ENCODE results near the gene BCL2. TPM values are rescaled to one million over a fixed set of nuclear protein-coding genes. Genes with fewer than 3 reads are reported as not detected.

Gene BCL2
- total RNA-seq, 4 donors from 2014 or later = 16.1 to 61.1 (median 36.9) TPM

- Histone ChIP-seq H3K27me3 (no peaks in the 10 kb centered on the region), H3K4me1 (no peaks in the 10 kb centered on the region), H3K4me3 (peak overlapping the region; percentile 76 to 90), H3K9me3 (no peaks in the 10 kb centered on the region), H3K27ac (peak overlapping the region; percentile 89 to 98), H3K36me3 (no peaks in the 10 kb centered on the region)
- no peak for TF ChIP-seq POLR2A (IDR thresholded peaks at IDR 0.05)
- no peak for TF ChIP-seq CTCF (IDR thresholded peaks at IDR 0.05)
- intact Hi-C loops (cut with DNase I; ENCODE audit: low total_unique reads) = loop anchor here (10.0 kb wide), 1 partner anchor 73 kb away; no protein-coding TSS in a partner anchor
- no peak for DNase-seq
These were observed 2.0 kb downstream of the BCL2 start for GRCh38 chr18:63317556-63317946.

- peak overlapping the region; percentile 89 to 98 for H3K27ac ChIP-seq
- no peak for DNase-seq
These were observed 2.7 kb downstream of the BCL2 start for GRCh38 chr18:63316612-63317555.

GRCh38 chr18:63315876-63316275 is 3.7 kb downstream of the BCL2 start:
- H3K27me3 ChIP-seq = no peaks in the 10 kb centered on the region
- peak overlapping the region in 1 of 2 donors; percentile 76 for H3K4me3 ChIP-seq
- no peaks in the 10 kb centered on the region for H3K9me3 ChIP-seq
- no peaks in the 10 kb centered on the region for H3K4me1 ChIP-seq
- TF ChIP-seq POLR2A (IDR thresholded peaks at IDR 0.05) (no peak), CTCF (IDR thresholded peaks at IDR 0.05) (no peak)
- no peak for DNase-seq
- intact Hi-C loops (cut with DNase I; ENCODE audit: low total_unique reads) = loop anchor here (10.0 kb wide), 1 partner anchor 71 kb away; no protein-coding TSS in a partner anchor
- H3K27ac ChIP-seq = peak overlapping the region; percentile 89 to 98
- H3K36me3 ChIP-seq = no peaks in the 10 kb centered on the region

More at GRCh38 chr18:63316612-63317555, 2.7 kb downstream of the BCL2 start:
- Histone ChIP-seq H3K27me3 (no peaks in the 10 kb centered on the region), H3K4me1 (no peaks in the 10 kb centered on the region), H3K36me3 (no peaks in the 10 kb centered on the region), H3K4me3 (peak overlapping the region; percentile 76 to 90), H3K9me3 (no peaks in the 10 kb centered on the region)
- TF ChIP-seq CTCF (IDR thresholded peaks at IDR 0.05) (no peak), POLR2A (IDR thresholded peaks at IDR 0.05) (no peak)
- intact Hi-C loops (cut with DNase I; ENCODE audit: low total_unique reads) = loop anchor here (10.0 kb wide), 1 partner anchor 72 kb away; no protein-coding TSS in a partner anchor

GRCh38 chr18:63315131-63315662 is 4.4 kb downstream of the BCL2 start:
- Histone ChIP-seq H3K4me1 (no peaks in the 10 kb centered on the region), H3K4me3 (peak overlapping the region in 1 of 2 donors; percentile 14), H3K9me3 (no peaks in the 10 kb centered on the region), H3K27me3 (no peaks in the 10 kb centered on the region), H3K36me3 (no peaks in the 10 kb centered on the region), H3K27ac (peak overlapping the region; percentile 89 to 98)
- no peak for DNase-seq
- intact Hi-C loops (cut with DNase I; ENCODE audit: low total_unique reads) = loop anchor here (10.0 kb wide), 1 partner anchor 70 kb away; no protein-coding TSS in a partner anchor
- TF ChIP-seq CTCF (IDR thresholded peaks at IDR 0.05) = no peak
- no peak for TF ChIP-seq POLR2A (IDR thresholded peaks at IDR 0.05)
